T follicular helper cell (primary cell): Measurements from ENCODE around the gene IGFBP7.

Experiments used
- DNase-seq: peaks from one replicate; pipeline ENCODE4 v3.0.0-alpha.2; 2020; ENCODE audit warnings: low read depth

IGFBP7 gene

GRCh38 chr4:57095245-57095644 is 14.9 kb downstream of the IGFBP7 start:
- DNase-seq, result no peak

DNA sequence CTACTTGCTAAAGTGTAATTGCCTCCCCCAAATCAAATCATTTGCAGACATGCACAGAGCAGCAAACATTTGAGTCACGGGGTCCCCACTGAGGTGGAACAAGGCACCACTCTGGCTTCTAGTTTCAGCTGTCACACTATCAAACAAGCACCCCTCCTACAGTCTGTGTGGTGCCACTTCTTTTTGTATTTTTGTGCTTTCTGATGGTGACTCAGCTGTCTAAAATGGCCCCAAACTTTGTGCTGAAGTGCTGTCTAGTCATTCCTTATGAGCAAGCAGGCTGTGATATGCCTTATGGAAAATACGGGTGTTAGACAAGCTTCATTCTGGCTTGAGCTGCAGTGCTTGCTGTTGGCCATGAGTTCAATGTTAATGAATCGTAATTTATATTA is 15.4 kb downstream of the IGFBP7 start:
- no peak for DNase-seq

- DNase-seq, result no peak
These were observed 16.0 kb downstream of the IGFBP7 start for GRCh38 chr4:57093845-57094831.

GRCh38 chr4:57091657-57092162 is 18.5 kb downstream of the IGFBP7 start:
- DNase-seq, result no peak

DNA sequence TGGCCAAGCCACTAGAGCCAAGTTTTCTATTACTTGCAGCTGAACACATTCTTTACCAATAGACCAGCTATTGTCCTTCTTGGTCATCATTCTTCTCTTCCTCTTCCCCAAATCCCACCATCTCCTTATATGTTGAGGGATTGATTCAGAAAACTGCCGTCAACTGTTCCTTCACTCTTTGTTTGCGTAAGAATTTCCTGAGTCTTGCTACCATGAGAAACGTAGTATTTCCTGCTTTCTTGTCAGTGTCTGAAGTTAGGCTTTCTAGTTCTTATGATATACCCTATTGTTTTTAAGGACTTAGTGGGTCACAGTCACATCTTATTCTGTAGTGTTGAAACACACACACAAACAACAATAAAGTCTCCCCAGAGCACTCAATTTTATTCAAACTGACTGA is 20.1 kb downstream of the IGFBP7 start:
- DNase-seq, result no peak

GRCh38 chr4:57089549-57089948 is 20.6 kb downstream of the IGFBP7 start:
- no peak for DNase-seq

- DNase-seq, result no peak
These were observed 24.0 kb downstream of the IGFBP7 start for GRCh38 chr4:57086031-57086723.

DNA sequence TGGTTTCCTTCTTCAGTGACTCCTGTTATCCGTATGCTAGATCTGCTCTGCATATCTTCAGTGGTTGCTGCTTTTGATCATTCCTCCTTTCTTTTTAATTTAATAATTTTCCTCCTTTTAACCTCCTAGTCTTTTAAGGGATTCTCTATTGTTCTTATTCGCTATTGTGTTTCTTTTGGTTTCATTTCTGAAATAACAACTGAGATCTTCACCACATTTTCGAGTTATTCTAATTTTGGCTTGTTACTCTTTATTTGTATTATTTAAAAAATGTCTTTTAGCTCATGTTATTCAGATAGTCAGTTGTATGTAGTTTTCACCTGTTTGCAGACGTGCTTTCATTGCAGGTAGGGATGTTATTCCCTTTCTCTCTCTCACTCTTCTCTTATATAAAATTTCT is 24.9 kb downstream of the IGFBP7 start:
- no peak for DNase-seq

- no peak for DNase-seq
These were observed 25.8 kb downstream of the IGFBP7 start for GRCh38 chr4:57084360-57084759.

DNA sequence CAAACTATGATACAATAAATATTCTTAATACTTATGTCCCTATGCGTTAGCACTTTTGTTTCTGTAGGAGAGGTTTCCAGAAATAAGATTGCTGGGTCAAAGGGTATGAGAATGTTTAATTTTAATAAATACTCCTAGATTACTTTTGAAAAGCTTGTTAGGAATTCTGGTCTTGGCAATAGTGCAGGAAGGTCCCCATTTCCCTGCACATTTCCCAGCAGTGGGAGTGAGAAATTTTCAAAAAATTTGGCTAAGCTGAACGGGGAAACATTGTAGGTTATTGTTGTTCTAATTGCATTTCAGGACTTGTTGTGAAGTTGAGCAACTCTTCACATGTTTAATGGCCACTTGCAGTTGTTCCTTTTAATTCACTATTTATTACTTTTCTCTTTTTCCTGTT is 27.1 kb downstream of the IGFBP7 start:
- DNase-seq, result no peak

DNA sequence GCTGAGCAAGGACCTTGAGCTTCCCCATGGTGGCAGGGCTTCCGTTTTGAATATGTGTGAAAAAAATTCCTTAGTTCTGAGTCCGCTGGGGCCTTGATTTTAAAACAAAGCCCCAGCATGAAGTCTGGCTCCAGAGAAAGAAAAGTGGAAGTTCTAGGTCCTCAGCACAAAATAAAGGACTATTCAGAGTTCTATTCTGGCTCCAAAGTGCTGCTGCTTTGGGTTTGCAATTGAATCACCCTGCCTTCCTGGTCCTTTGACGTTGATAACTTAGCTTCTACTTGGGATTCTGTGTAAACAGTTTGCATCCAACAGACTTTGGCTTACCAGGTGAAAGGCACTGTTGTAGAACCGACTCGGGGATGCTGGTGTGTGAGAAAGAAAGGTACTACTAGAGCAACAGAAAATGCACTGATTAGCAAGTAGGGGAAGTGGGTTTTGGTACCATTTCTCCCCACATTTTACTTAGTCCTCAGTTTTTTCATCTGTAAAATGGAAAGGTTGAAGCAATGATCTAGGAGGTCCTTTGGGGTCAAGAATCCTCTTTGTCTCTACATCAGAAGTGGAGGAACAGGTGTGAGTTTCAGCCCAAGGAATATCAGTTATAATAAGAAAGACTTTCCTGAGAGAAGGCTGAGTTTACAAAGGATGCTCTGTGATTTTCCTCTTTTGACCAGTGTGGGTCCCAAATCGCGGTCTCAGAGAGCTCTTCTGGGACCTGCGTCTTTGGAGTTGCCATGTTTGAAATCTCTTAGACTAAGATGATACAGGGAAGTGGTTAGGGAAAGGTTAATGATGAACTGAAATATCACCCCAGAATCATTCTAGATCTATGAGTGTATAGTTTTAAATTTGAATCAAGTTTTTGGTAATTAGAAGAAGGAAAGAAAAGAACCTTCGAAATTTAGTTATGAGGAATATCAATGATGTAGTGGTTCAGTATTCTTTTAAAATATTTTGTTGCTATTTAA is 28.2 kb downstream of the IGFBP7 start:
- DNase-seq, result no peak

DNA sequence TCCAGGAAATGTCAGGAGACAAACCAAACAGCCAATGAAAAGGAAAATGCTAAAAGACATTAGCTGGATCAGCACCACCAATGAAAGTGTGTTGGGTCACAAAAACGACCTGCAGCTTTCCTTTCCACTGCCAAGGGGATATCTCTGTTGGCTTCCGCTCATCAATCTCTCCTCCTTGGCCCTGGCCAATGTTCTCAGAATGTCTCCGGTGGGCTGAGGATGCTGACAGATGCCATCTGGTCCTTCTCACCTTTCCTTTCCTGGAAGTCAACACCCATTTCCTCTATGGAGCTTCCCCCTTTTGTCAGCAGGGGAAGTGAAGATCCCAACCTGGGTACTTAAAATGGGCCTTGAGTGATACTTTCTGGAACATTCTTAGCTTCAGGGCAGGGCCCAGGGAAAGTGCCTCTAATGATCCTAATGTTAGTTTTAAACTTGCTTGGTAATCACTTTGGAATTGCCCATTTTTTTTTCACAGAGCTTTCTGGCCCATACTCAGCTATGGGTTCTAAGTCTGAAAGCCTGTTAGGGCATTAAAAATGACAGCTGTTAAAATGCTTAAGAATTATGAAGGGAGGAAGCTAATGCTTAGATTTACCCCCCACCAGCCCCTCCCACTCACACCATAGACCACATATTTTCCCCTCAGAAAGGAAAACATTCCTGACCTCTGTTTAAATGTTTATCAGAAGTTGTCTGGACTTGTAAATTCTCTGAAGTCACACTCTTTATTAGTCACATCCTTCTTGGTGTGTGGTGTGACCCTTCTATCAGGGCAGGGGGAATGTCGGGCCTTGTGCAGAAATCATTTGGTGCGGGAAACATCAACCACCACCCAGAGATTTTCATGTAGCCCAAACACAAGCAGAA is 29.2 kb downstream of the IGFBP7 start:
- DNase-seq, result no peak

GRCh38 chr4:57078685-57079521 is 31.3 kb downstream of the IGFBP7 start:
- no peak for DNase-seq

- DNase-seq, result no peak
These were observed 32.4 kb downstream of the IGFBP7 start for GRCh38 chr4:57077550-57078343.

DNA sequence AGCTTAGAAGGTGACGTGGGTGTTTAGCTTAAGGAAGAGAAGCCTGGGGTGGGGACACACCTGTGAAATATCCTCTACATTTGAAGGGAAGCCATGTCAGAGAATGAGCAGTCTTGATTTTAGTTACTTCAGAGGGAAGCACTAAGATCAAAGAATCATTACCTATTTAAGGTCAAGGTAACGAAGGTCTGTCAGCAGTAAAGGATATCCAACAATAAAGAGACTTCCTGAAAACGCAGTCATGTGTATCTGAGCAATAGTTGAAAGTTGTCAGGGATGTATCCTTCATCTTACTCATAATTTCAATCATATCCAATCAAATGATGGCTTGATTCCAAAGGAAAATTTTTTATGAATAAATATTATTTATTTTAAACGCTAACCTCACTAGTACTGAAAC is 33.5 kb downstream of the IGFBP7 start:
- DNase-seq, result no peak

DNA sequence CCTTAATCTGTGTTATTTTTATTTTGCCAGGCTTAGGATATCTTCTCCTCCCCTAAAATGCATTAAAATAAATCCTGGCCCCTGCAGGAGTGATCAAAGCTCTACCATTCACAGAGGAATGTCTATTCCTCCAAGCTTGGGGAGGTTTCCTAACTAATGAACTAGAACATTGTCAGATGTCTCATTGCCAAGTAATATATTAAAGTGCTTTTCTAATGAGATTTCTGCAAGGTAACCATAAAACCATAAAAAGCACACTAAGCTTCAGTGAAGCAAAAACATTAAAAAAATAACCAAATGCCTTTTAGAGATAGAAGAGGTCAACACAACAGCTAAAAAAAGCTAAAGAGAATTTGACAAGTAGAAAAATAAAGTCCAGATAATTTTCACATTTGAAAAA is 34.8 kb downstream of the IGFBP7 start:
- no peak for DNase-seq

DNA sequence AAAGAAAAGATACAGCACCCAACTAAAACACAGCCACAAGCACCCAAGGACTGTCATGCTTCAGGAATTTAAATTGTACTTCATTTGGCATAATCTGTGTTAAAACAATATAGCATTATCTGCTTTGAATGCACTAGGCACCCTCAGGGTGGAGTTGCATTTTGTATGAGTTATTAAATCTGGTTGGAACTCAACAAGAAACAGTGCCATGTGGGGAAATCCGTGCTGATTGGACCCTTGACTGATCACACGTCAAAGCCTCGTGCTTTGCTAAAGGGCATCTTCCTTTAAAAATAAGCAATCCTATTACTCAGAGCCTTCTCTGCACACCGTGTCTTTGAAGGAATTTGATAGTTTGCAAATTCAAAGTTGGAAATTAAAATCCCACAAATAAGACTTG is 35.4 kb downstream of the IGFBP7 start:
- no peak for DNase-seq

- no peak for DNase-seq
These were observed 36.6 kb downstream of the IGFBP7 start for GRCh38 chr4:57073559-57073958.

GRCh38 chr4:57071326-57071725 is 38.9 kb downstream of the IGFBP7 start:
- DNase-seq, result no peak
